ENCODE results near the gene RAB3C. TPM values are rescaled to one million over a fixed set of nuclear protein-coding genes. Genes with fewer than 3 reads are reported as not detected.

Gene RAB3C
- total and polyA plus RNA-seq, 2 experiments from 2014 or later: 15.0 to 30.6 TPM

GRCh38 chr5:58891971-58892343 lies 309.1 kb downstream of the RAB3C start (continued):
- TF ChIP-seq ETS1 (IDR thresholded peaks at IDR 0.05) (no peak), EZH2 (IDR thresholded peaks at IDR 0.05; ENCODE audit: low read depth, unreplicated experiment) (no peak)

GRCh38 chr5:58893551-58893950 lies 310.7 kb downstream of the RAB3C start:
- H3K4me1 Mint-ChIP-seq: peaks cover 9% of the 10 kb centered on the region; the same call in 2 of the 3 replicates
- ATAC-seq (no peak), DNase-seq (ENCODE audit: low spot score) (no peak)
- no peaks in the 10 kb centered on the region for H3K9me2 ChIP-seq (ENCODE audit: insufficient read depth)
- H3K4me3 Mint-ChIP-seq: no peak overlapping the region
- no peaks in the 10 kb centered on the region for H3K36me3 Mint-ChIP-seq (ENCODE audit: low read depth)
- no peaks in the 10 kb centered on the region for H4K20me1 ChIP-seq (replicated peaks; ENCODE audit: insufficient read depth)
- H3K27ac ChIP-seq (ENCODE audit: low read depth): no peak overlapping the region
- no peak overlapping the region for H3K27ac Mint-ChIP-seq
- no peaks in the 10 kb centered on the region for H3K27me3 Mint-ChIP-seq (ENCODE audit: insufficient read depth, low read depth, poor library complexity)
- no peaks in the 10 kb centered on the region for H3K27me3 ChIP-seq (ENCODE audit: insufficient read depth)
- no peak overlapping the region for H2AFZ ChIP-seq
- no peaks in the 10 kb centered on the region for H3K36me3 ChIP-seq (ENCODE audit: insufficient read depth)
- no peak overlapping the region for H3K4me3 ChIP-seq
- H3K4me1 ChIP-seq (ENCODE audit: insufficient read depth): no peaks in the 10 kb centered on the region; the same call in 1 of the 2 replicates
- H3K4me2 ChIP-seq: no peak overlapping the region
- H3K79me2 ChIP-seq (replicated peaks; ENCODE audit: insufficient read depth): no peaks in the 10 kb centered on the region
- H3K9me3 Mint-ChIP-seq: no peaks in the 10 kb centered on the region
- H3F3A ChIP-seq (replicated peaks; ENCODE audit: low read depth): no peaks in the 10 kb centered on the region
- no peak for TF ChIP-seq ZNF462 (CRISPR knock-in tag; IDR thresholded peaks at IDR 0.05)
- TF ChIP-seq REST (IDR thresholded peaks at IDR 0.05; ENCODE audit: unreplicated experiment): no peak
- no peak for TF ChIP-seq POLR2AphosphoS5 (IDR thresholded peaks at IDR 0.05; ENCODE audit: low read depth)
- no peak for TF ChIP-seq EZH2phosphoT487 (IDR thresholded peaks at IDR 0.05; ENCODE audit: unreplicated experiment)
- no peak for TF ChIP-seq CTCF (conservative IDR thresholded peaks at IDR 0.05; ENCODE audit: low read depth in 2 of 2)
- no peak for TF ChIP-seq ZNF331 (CRISPR knock-in tag; IDR thresholded peaks at IDR 0.05; ENCODE audit: low read depth)
- no peak for TF ChIP-seq ETS1 (IDR thresholded peaks at IDR 0.05)
- no peak for TF ChIP-seq JUNB (IDR thresholded peaks at IDR 0.05; ENCODE audit: unreplicated experiment)
- TF ChIP-seq STAT1 (IDR thresholded peaks at IDR 0.05; ENCODE audit: unreplicated experiment): no peak
- no peak for TF ChIP-seq EZH2 (IDR thresholded peaks at IDR 0.05; ENCODE audit: low read depth, unreplicated experiment)
- no peak for TF ChIP-seq ZNF114 (CRISPR knock-in tag; IDR thresholded peaks at IDR 0.05)
- TF ChIP-seq NANOG (IDR thresholded peaks at IDR 0.05; ENCODE audit: borderline replicate concordance): no peak
